Glomerular visceral epithelial cell (primary cell): ENCODE data around the gene CEP57.
A peak's percentile ranks its signal among the peaks of the same experiment; 100 is the strongest.

ENCODE experiments used
- DNase-seq: peaks from one replicate; pipeline ENCODE4 v3.0.0-alpha.2; 2016; ENCODE audit errors: extremely low spot score

Gene CEP57

GRCh38 chr11:95790123-95790932, at the start of gene CEP57:
CEP57 (plus strand) TSS chr11:95790498; CDS start chr11:95790699, 201 bp downstream.
- peak; percentile 96 for DNase-seq

GRCh38 chr11:95750101-95750500, 40.2 kb upstream of the CEP57 start:
- no peak for DNase-seq

GRCh38 chr11:95751515-95751914, 38.8 kb upstream of the CEP57 start:
- DNase-seq = no peak

GRCh38 chr11:95760941-95761340, 29.4 kb upstream of the CEP57 start:
- no peak for DNase-seq

- DNase-seq = no peak
These were observed 27.8 kb upstream of the CEP57 start for GRCh38 chr11:95762534-95762933.

- DNase-seq = peak; percentile 47
These were observed 25.9 kb upstream of the CEP57 start for GRCh38 chr11:95764267-95764898.

- DNase-seq = no peak
These were observed 23.6 kb upstream of the CEP57 start for GRCh38 chr11:95766701-95767100.

GRCh38 chr11:95767498-95767897, 22.8 kb upstream of the CEP57 start:
- DNase-seq = no peak

GRCh38 chr11:95768521-95768920, 21.8 kb upstream of the CEP57 start:
- no peak for DNase-seq

GRCh38 chr11:95776859-95777258, 13.4 kb upstream of the CEP57 start:
- no peak for DNase-seq

GRCh38 chr11:95778699-95779098, 11.6 kb upstream of the CEP57 start:
- DNase-seq = no peak

- DNase-seq = no peak
These were observed 9.8 kb upstream of the CEP57 start for GRCh38 chr11:95780544-95780943.

- DNase-seq = peak; percentile 46
These were observed 1.3 kb upstream of the CEP57 start for GRCh38 chr11:95788921-95789505.

- DNase-seq = peak; percentile 98
These were observed 684 bp upstream of the CEP57 start, which contains the start of gene FAM76B for GRCh38 chr11:95789506-95790122. FAM76B (minus strand) TSS chr11:95789782; CDS start chr11:95789478, 304 bp downstream.

GRCh38 chr11:95790933-95791708, 823 bp downstream of the CEP57 start:
- peak; percentile 66 for DNase-seq

GRCh38 chr11:95791709-95792033, 1.4 kb downstream of the CEP57 start:
- peak; percentile 2 for DNase-seq

- DNase-seq = no peak
These were observed 1.9 kb downstream of the CEP57 start for GRCh38 chr11:95792200-95792599.

GRCh38 chr11:95792700-95793099, 2.4 kb downstream of the CEP57 start:
- no peak for DNase-seq

- no peak for DNase-seq
These were observed 2.8 kb downstream of the CEP57 start for GRCh38 chr11:95793116-95793515.

GRCh38 chr11:95794086-95794485, 3.8 kb downstream of the CEP57 start:
- no peak for DNase-seq

- DNase-seq = no peak
These were observed 5.5 kb downstream of the CEP57 start for GRCh38 chr11:95795627-95796295.
